ENCODE data around the gene RAET1E. TPM values are rescaled to one million over a fixed set of nuclear protein-coding genes. Genes with fewer than 3 reads are reported as not detected.

The RAET1E gene
- total and polyA plus RNA-seq, 2 experiments from 2014 or later: not detected

- no peak overlapping the region for H3K4me3 ChIP-seq
- Mint-ChIP-seq H3K9me3 (no peaks in the 10 kb centered on the region; the same call in 2 of the 3 replicates), H3K4me3 (no peak overlapping the region), H3K27me3 (ENCODE audit: insufficient read depth, low read depth, poor library complexity) (peaks cover 18% of the 10 kb centered on the region), H3K4me1 (peaks cover 9% of the 10 kb centered on the region), H3K36me3 (ENCODE audit: low read depth) (no peaks in the 10 kb centered on the region), H3K27ac (no peak overlapping the region)
- no peaks in the 10 kb centered on the region for H3K9me2 ChIP-seq (ENCODE audit: insufficient read depth)
- no peaks in the 10 kb centered on the region for H3F3A ChIP-seq (replicated peaks; ENCODE audit: low read depth)
- no peaks in the 10 kb centered on the region for H3K79me2 ChIP-seq (replicated peaks; ENCODE audit: insufficient read depth)
- no peaks in the 10 kb centered on the region for H3K27me3 ChIP-seq (ENCODE audit: insufficient read depth)
- no peak for TF ChIP-seq ZNF114 (CRISPR knock-in tag; IDR thresholded peaks at IDR 0.05)
- no peaks in the 10 kb centered on the region; the same call in 1 of the 2 replicates for H3K4me1 ChIP-seq (ENCODE audit: insufficient read depth)
- H4K20me1 ChIP-seq (replicated peaks; ENCODE audit: insufficient read depth): no peaks in the 10 kb centered on the region
- no peaks in the 10 kb centered on the region for H3K36me3 ChIP-seq (ENCODE audit: insufficient read depth)
- no peak overlapping the region for H2AFZ ChIP-seq
- no peak overlapping the region for H3K4me2 ChIP-seq
- H3K27ac ChIP-seq (ENCODE audit: low read depth): no peak overlapping the region
- ATAC-seq (no peak), DNase-seq (ENCODE audit: low spot score) (no peak)
Observed at GRCh38 chr6:149899926-149900619, 2.2 kb upstream of the RAET1E start.

- Histone ChIP-seq H3K4me3 (no peak overlapping the region), H3K79me2 (replicated peaks; ENCODE audit: insufficient read depth) (no peaks in the 10 kb centered on the region), H3K4me1 (ENCODE audit: insufficient read depth) (no peaks in the 10 kb centered on the region; the same call in 1 of the 2 replicates), H3K27me3 (ENCODE audit: insufficient read depth) (no peaks in the 10 kb centered on the region), H2AFZ (no peak overlapping the region), H3K36me3 (ENCODE audit: insufficient read depth) (no peaks in the 10 kb centered on the region), H3F3A (replicated peaks; ENCODE audit: low read depth) (no peaks in the 10 kb centered on the region), H3K4me2 (no peak overlapping the region), H3K9me2 (ENCODE audit: insufficient read depth) (no peaks in the 10 kb centered on the region), H3K27ac (ENCODE audit: low read depth) (no peak overlapping the region), H4K20me1 (replicated peaks; ENCODE audit: insufficient read depth) (no peaks in the 10 kb centered on the region)
- peaks cover 11% of the 10 kb centered on the region for H3K4me1 Mint-ChIP-seq
- no peak overlapping the region for H3K27ac Mint-ChIP-seq
- H3K9me3 Mint-ChIP-seq: no peaks in the 10 kb centered on the region; the same call in 2 of the 3 replicates
- H3K4me3 Mint-ChIP-seq: no peak overlapping the region
- ATAC-seq: no peak
- H3K27me3 Mint-ChIP-seq (ENCODE audit: insufficient read depth, low read depth, poor library complexity): peaks cover 18% of the 10 kb centered on the region
- no peaks in the 10 kb centered on the region for H3K36me3 Mint-ChIP-seq (ENCODE audit: low read depth)
- no peak for DNase-seq (ENCODE audit: low spot score)
- TF ChIP-seq REST (IDR thresholded peaks at IDR 0.05; ENCODE audit: unreplicated experiment): no peak
- TF ChIP-seq CREB1 (CRISPR knock-in tag; IDR thresholded peaks at IDR 0.05; ENCODE audit: low read depth): no peak
- no peak for TF ChIP-seq EZH2phosphoT487 (IDR thresholded peaks at IDR 0.05; ENCODE audit: unreplicated experiment)
- no peak for TF ChIP-seq ETS1 (IDR thresholded peaks at IDR 0.05)
- no peak for TF ChIP-seq NANOG (IDR thresholded peaks at IDR 0.05; ENCODE audit: borderline replicate concordance)
- TF ChIP-seq JUNB (IDR thresholded peaks at IDR 0.05; ENCODE audit: unreplicated experiment): no peak
- no peak for TF ChIP-seq ZNF462 (CRISPR knock-in tag; IDR thresholded peaks at IDR 0.05)
- no peak for TF ChIP-seq EZH2 (IDR thresholded peaks at IDR 0.05; ENCODE audit: low read depth, unreplicated experiment)
Observed at GRCh38 chr6:149899486-149899885, 1.6 kb upstream of the RAET1E start.
